NCI-H1092 (cell line): ENCODE results near the gene POMZP3.
"Not testable (repeated sequence)": the region's sequence is repeated elsewhere in the genome, so short reads cannot be mapped to it uniquely, and the experiment has no call there.

ENCODE experiments used
- DNase-seq: peaks from one replicate; lab custom pipeline; 2025; lab: John Stamatoyannopoulos, UW

The POMZP3 gene

GRCh38 chr7:76586585-76587315, 40.3 kb downstream of the POMZP3 start:
- DNase-seq, result peak; percentile 7

GRCh38 chr7:76583636-76584281, 43.3 kb downstream of the POMZP3 start:
- not testable (repeated sequence) for DNase-seq

- DNase-seq, result peak; percentile 69
Observed at GRCh38 chr7:76582848-76583631, 44.0 kb downstream of the POMZP3 start.

- DNase-seq, result not testable (repeated sequence)
Observed at GRCh38 chr7:76575919-76576655, 51.0 kb downstream of the POMZP3 start.

GRCh38 chr7:76575431-76575830, 51.6 kb downstream of the POMZP3 start:
- DNase-seq, result not testable (repeated sequence)

GRCh38 chr7:76572296-76572695, 54.8 kb downstream of the POMZP3 start:
- DNase-seq, result not testable (repeated sequence)

GRCh38 chr7:76570324-76570775, 56.7 kb downstream of the POMZP3 start:
- not testable (repeated sequence) for DNase-seq

- DNase-seq, result not testable (repeated sequence)
Observed at GRCh38 chr7:76568742-76569141, 58.3 kb downstream of the POMZP3 start.

- not testable (repeated sequence) for DNase-seq
Observed at GRCh38 chr7:76567753-76568152, 59.3 kb downstream of the POMZP3 start.

GRCh38 chr7:76567311-76567710, 59.8 kb downstream of the POMZP3 start:
- DNase-seq, result not testable (repeated sequence)

- not testable (repeated sequence) for DNase-seq
Observed at GRCh38 chr7:76565001-76565400, 62.1 kb downstream of the POMZP3 start.

- DNase-seq, result not testable (repeated sequence)
Observed at GRCh38 chr7:76561342-76561741, 65.7 kb downstream of the POMZP3 start.

GRCh38 chr7:76560157-76560556, 66.9 kb downstream of the POMZP3 start:
- not testable (repeated sequence) for DNase-seq
